Caco-2 (cell line): Measurements from ENCODE around the gene TCEA3. TPM values are rescaled to one million over a fixed set of nuclear protein-coding genes. Genes with fewer than 3 reads are reported as not detected.
"Not testable (repeated sequence)": the region's sequence is repeated elsewhere in the genome, so short reads cannot be mapped to it uniquely, and the experiment has no call there.

Source experiments
- BruUV-seq: library from RNA; stranded (reverse); fragments of 400-500 nt; replicated peaks from 2 replicates; lab custom pipeline; 2021; lab: Mats Ljungman, UMichigan
- CTCF ChIA-PET: fragments of 300-600 bp; sonication (Branson Sonifier 250); formaldehyde crosslinking; loops from one replicate; lab custom pipeline; 2022; ENCODE audit warnings: antibody characterized with exemption; lab: Charles Lee
- POLR2A ChIA-PET: fragments of 300-600 bp; sonication (Branson Sonifier 250); formaldehyde crosslinking; loops from one replicate; lab custom pipeline; 2022; ENCODE audit warnings: antibody characterized with exemption; lab: Charles Lee
- DNase-seq, 2 experiments: peaks; one replicate each; pipeline versions ENCODE4 v3.0.0 to v3.0.0-alpha.2; 2020 to 2022
- H3K27me3 ChIP-seq: replicated peaks from 2 replicates; pipeline ENCODE4 v1.6.0; 2011; ENCODE audit warnings: low read length; ENCODE audit not compliant: control insufficient read depth, insufficient read depth
- H3K36me3 ChIP-seq: 2 replicates; pipeline ENCODE4 v1.5.1; 2011; ENCODE audit warnings: low read length; ENCODE audit not compliant: control insufficient read depth, insufficient read depth
- H3K4me1 ChIP-seq: fragments of 250-450 bp; sonication (Bioruptor Pico); 2 replicates; pipeline ENCODE4 v1.5.1; 2020; ENCODE audit warnings: mild to moderate bottlenecking
- H3K4me3 ChIP-seq: 2 replicates; pipeline ENCODE4 v1.5.1; 2011; ENCODE audit warnings: low read depth, mild to moderate bottlenecking, control low read depth, low read length
- H3K9me3 ChIP-seq: fragments of 250-450 bp; sonication (Bioruptor Pico); 2 replicates; pipeline ENCODE4 v1.5.1; 2020; ENCODE audit warnings: mild to moderate bottlenecking, moderate library complexity
- H3K27ac Mint-ChIP-seq: one replicate; pipeline ENCODE4 v1.8.0; 2022; ENCODE audit warnings: mixed read lengths; ENCODE audit not compliant: unreplicated experiment
- H3K27me3 Mint-ChIP-seq: one replicate; pipeline ENCODE4 v1.8.0; 2022; ENCODE audit warnings: mixed read lengths; ENCODE audit not compliant: insufficient read depth, unreplicated experiment
- H3K36me3 Mint-ChIP-seq: one replicate; pipeline ENCODE4 v1.8.0; 2022; ENCODE audit warnings: mild to moderate bottlenecking, mixed read lengths; ENCODE audit not compliant: insufficient read depth, unreplicated experiment
- H3K4me1 Mint-ChIP-seq: one replicate; pipeline ENCODE4 v1.8.0; 2022; ENCODE audit warnings: low read depth, mixed read lengths; ENCODE audit not compliant: unreplicated experiment
- H3K4me3 Mint-ChIP-seq: one replicate; pipeline ENCODE4 v1.8.0; 2022; ENCODE audit warnings: mild to moderate bottlenecking, moderate library complexity, mixed read lengths; ENCODE audit not compliant: unreplicated experiment
- H3K9me3 Mint-ChIP-seq: one replicate; pipeline ENCODE4 v1.8.0; 2022; ENCODE audit warnings: mixed read lengths; ENCODE audit not compliant: unreplicated experiment
- CTCF ChIP-seq, 2 experiments: fragments of 200-600 bp in 1 of 2; IDR thresholded peaks; 1 replicate in 1 of 2; 2 replicates in 1 of 2; pipeline versions ENCODE4 v1.5.1 to v1.8.0; 2011 to 2022; ENCODE audit warnings: antibody characterized with exemption in 1 of 2, control low read depth in 1 of 2, inconsistent platforms in 1 of 2, low read depth in 1 of 2, low read length in 1 of 2, mild to moderate bottlenecking in 1 of 2, moderate library complexity in 1 of 2; ENCODE audit not compliant: insufficient read depth in 1 of 2, severe bottlenecking in 1 of 2, unreplicated experiment in 1 of 2
- intact Hi-C: fragments of 100-400 bp; cut with micrococcal nuclease; formaldehyde crosslinking; loops from one replicate; pipeline ENCODE4 v1.10.0; 2022; ENCODE audit not compliant: unreplicated experiment
- total RNA-seq: library from RNA; stranded (reverse); gene quantifications from 2 replicates; pipeline ENCODE4 v1.2.3, GENCODE V29; 2022

TCEA3 gene
- total RNA-seq, 1 experiment from 2014 or later = 14.6 TPM

- no peaks in the 10 kb centered on the region for H3K36me3 ChIP-seq
- TF ChIP-seq CTCF (IDR thresholded peaks at IDR 0.05; ENCODE audit: insufficient read depth in 1 of 2, low read depth in 1 of 2, low read length in 1 of 2, severe bottlenecking in 1 of 2, unreplicated experiment in 1 of 2) = no peak
- H3K27me3 ChIP-seq = no peaks in the 10 kb centered on the region
- H3K36me3 Mint-ChIP-seq = peaks cover 5% of the 10 kb centered on the region
- H3K4me3 ChIP-seq = no peak overlapping the region
- intact Hi-C loops = no loop called here
- H3K9me3 ChIP-seq = no peaks in the 10 kb centered on the region
- H3K4me1 ChIP-seq = peaks cover 6% of the 10 kb centered on the region
- peak overlapping the region; percentile 17 for H3K4me3 Mint-ChIP-seq
- H3K9me3 Mint-ChIP-seq = no peaks in the 10 kb centered on the region
- H3K4me1 Mint-ChIP-seq = peaks cover 26% of the 10 kb centered on the region
- ChIA-PET CTCF (interaction anchor here (1.5 kb wide), 1 partner anchor 9 kb away, joined by 4 read pairs; no protein-coding TSS in a partner anchor), POLR2A (interaction anchor here (1.7 kb wide), 1 partner anchor 33 kb away, joined by 11 read pairs; the partner anchor contains the start of gene HNRNPR)
- H3K27ac Mint-ChIP-seq = peak overlapping the region; percentile 48
- no peaks in the 10 kb centered on the region for H3K27me3 Mint-ChIP-seq
- peak in 1 of 2 experiments; percentile 32 for DNase-seq
- BruUV-seq = no TSS peak
These were observed 47.4 kb downstream of the TCEA3 start for GRCh38 chr1:23376890-23377811.

- H3K36me3 Mint-ChIP-seq, H3K9me3 Mint-ChIP-seq, H3K27ac Mint-ChIP-seq, H3K4me3 Mint-ChIP-seq, H3K4me3 ChIP-seq, CTCF ChIA-PET, H3K27me3 Mint-ChIP-seq, H3K36me3 ChIP-seq, H3K9me3 ChIP-seq, DNase-seq, POLR2A ChIA-PET, BruUV-seq, intact Hi-C loops, H3K27me3 ChIP-seq: not testable (repeated sequence)
- H3K4me1 Mint-ChIP-seq = peaks cover 26% of the 10 kb centered on the region
- H3K4me1 ChIP-seq = peaks cover 21% of the 10 kb centered on the region
These were observed 50.3 kb downstream of the TCEA3 start for GRCh38 chr1:23374079-23374735.

GRCh38 chr1:23371987-23372880 lies 52.3 kb downstream of the TCEA3 start:
- Mint-ChIP-seq H3K4me3 (no peak overlapping the region), H3K27ac (no peak overlapping the region), H3K4me1 (peaks cover 24% of the 10 kb centered on the region), H3K27me3 (no peaks in the 10 kb centered on the region), H3K9me3 (no peaks in the 10 kb centered on the region), H3K36me3 (peaks cover 18% of the 10 kb centered on the region)
- intact Hi-C loops = no loop called here
- Histone ChIP-seq H3K4me3 (no peak overlapping the region), H3K36me3 (no peaks in the 10 kb centered on the region), H3K9me3 (no peaks in the 10 kb centered on the region), H3K27me3 (no peaks in the 10 kb centered on the region), H3K4me1 (peaks cover 20% of the 10 kb centered on the region)
- POLR2A ChIA-PET = interaction anchor here (0.6 kb wide), 1 partner anchor 28 kb away, joined by 6 read pairs; the partner anchor contains the start of gene HNRNPR
- no TSS peak for BruUV-seq
- TF ChIP-seq CTCF (IDR thresholded peaks at IDR 0.05; ENCODE audit: insufficient read depth in 1 of 2, low read depth in 1 of 2, low read length in 1 of 2, severe bottlenecking in 1 of 2, unreplicated experiment in 1 of 2) = no peak
- CTCF ChIA-PET = no interaction called here
- DNase-seq = no peak
